ENCODE results near the gene PIK3C2B.

GRCh38 chr1:204532832-204533231, 38.2 kb upstream of the PIK3C2B start:
- TF ChIP-seq CTCF (IDR thresholded peaks at IDR 0.05) (no peak), EP300 (IDR thresholded peaks at IDR 0.05) (no peak), POLR2A (IDR thresholded peaks at IDR 0.05) (no peak), POLR2AphosphoS5 (IDR thresholded peaks at IDR 0.05) (no peak)

Measured in suprapubic skin (tissue), 4 donors.